ENCODE data around the gene TSGA10.

- peak; percentile 68 to 92 (median 72) for TF ChIP-seq POLR2A (IDR thresholded peaks at IDR 0.05)
- TF ChIP-seq CTCF (IDR thresholded peaks at IDR 0.05) = no peak
These were observed 13.3 kb downstream of the TSGA10 start, which contains the start of gene C2orf15 for GRCh38 chr2:99141110-99142108.

All from body of pancreas (tissue), 4 donors.